SIG-M5 (cell line): ENCODE results near the gene ANO5.
"Not testable (repeated sequence)": the region's sequence is repeated elsewhere in the genome, so short reads cannot be mapped to it uniquely, and the experiment has no call there.

ENCODE experiments used
- DNase-seq: peaks from one replicate; lab custom pipeline; 2025; lab: John Stamatoyannopoulos, UW

Gene ANO5

GRCh38 chr11:22203281-22203680, 10.4 kb downstream of the ANO5 start:
- no peak for DNase-seq

DNA sequence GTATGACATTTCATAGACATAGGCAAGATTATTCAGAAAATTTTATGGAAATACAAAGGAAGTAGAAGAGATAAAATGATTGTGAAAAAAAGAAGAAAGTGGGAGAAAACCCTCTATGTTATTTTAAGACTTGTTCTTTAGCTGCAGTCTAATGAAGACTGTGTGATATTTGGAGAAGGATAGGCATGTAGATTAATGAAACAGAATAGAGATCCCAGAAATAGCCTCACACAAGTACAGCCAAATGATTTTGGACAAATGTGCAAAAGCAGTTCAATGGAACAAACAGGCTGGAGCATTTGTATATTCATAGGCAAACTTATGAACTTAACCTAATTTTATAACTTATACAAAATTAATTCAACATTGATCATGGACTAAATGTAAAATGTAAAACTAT, 14.3 kb downstream of the ANO5 start:
- no peak for DNase-seq

DNA sequence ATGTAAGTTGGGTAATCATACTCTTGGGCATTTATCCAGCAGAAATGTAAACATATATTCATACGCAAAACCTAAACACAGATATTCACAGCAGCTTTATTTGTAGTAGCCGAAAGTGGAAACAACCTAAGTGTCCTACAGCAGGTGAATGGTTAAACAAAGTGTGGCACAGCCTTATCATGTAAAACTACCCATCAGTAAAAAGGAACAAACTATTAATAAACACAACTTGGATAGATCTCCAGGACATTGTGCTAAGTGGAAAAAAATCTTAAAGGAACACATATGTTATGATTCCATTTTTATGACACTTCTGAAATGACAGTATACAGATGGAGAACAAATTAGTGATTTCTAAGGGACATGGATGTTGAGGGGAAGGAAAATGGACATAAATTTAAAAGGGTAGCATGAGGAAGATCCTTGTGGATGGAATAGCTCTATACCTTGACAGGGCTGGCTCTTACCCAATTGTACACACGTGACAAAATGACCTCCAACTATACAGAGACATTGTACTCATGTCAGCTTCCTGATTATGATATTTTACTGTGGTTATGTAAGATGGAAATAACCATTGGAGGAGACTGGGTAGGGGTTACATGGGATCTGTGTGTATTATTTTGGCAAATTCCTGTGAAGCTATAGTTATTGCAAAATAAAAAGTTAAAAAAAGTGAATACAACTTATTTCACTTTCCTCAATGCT, 15.4 kb downstream of the ANO5 start:
- DNase-seq = no peak

- no peak for DNase-seq
Measured at GRCh38 chr11:22216940-22217339, 24.1 kb downstream of the ANO5 start.

GRCh38 chr11:22221143-22221542, 28.3 kb downstream of the ANO5 start:
- no peak for DNase-seq

GRCh38 chr11:22225190-22225589, 32.3 kb downstream of the ANO5 start:
- no peak for DNase-seq

DNA sequence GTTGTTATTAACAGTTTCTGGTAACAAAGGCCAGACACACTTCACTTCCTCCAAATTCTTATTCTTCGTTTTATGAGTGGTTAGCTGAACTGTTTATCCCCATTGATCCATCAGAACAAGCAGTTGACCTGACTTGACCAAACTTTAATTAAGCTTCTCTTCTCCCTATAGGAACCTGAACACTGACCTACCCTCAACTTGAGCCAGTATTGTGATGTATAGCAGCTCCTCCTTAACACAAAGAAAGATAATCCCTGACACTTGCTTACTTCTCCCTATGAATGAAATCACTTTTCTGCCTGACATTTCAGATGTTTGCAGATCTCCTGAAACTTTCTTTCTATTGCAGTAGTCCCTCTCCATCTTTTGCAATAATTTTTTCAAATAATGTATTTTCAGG, 41.9 kb downstream of the ANO5 start:
- DNase-seq = no peak

DNA sequence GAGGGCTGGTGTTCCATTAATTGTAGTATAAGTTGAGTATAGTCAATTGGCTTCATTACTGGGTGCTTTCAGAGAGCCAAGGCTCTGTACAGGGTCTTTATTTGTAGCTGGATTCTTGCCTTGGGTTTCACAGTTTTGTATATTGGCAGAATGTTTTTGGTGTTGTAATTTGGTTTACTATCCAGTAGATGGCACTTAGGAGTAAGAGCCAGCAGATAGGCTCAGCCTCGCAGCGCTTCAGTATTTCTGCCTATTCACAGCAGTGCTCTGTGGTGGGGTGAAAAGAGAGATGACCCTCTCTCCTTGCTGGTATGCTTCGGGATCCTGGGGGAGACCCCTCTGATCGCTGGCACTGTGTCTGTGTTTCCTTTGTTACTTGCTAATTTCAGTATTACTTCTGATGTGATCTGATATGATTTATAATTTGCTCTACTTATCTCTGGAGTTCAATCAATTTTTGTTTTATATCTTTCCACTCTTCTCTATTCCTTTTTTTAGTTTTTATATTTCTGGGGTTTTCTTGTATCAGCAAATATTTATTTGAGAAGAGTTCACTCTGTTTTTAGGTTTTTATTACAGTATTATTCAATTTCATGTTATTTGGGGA, 52.2 kb downstream of the ANO5 start:
- DNase-seq = no peak

DNA sequence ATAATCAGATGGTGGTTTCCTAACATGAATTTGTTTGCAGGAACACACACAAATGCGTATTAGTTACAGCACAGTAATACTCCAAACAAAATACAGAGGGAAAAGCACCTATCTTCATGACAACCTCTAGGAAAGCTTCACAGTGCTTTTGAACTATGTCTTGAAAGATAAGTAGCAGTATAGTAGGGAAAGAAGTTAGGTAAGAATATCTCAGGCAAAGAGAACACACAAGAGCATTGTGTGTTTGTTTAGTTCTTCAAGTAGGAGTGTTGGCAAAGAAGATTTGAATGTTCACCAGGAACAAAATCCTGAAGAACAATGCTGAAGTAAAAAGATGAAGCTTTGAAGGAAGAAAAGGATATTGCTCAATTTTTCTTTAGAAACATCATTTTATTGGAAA, 54.1 kb downstream of the ANO5 start:
- no peak for DNase-seq

- DNase-seq = no peak
Measured at GRCh38 chr11:22249871-22250270, 57.0 kb downstream of the ANO5 start.

- no peak for DNase-seq
Measured at GRCh38 chr11:22256876-22257275, 64.0 kb downstream of the ANO5 start.

- no peak for DNase-seq
Measured at GRCh38 chr11:22263613-22264012, 70.7 kb downstream of the ANO5 start.

GRCh38 chr11:22268983-22269624, 76.2 kb downstream of the ANO5 start:
- DNase-seq = not testable (repeated sequence)

GRCh38 chr11:22273781-22274180, 80.9 kb downstream of the ANO5 start:
- DNase-seq = no peak

- DNase-seq = no peak
Measured at GRCh38 chr11:22275600-22275999, 82.7 kb downstream of the ANO5 start.

DNA sequence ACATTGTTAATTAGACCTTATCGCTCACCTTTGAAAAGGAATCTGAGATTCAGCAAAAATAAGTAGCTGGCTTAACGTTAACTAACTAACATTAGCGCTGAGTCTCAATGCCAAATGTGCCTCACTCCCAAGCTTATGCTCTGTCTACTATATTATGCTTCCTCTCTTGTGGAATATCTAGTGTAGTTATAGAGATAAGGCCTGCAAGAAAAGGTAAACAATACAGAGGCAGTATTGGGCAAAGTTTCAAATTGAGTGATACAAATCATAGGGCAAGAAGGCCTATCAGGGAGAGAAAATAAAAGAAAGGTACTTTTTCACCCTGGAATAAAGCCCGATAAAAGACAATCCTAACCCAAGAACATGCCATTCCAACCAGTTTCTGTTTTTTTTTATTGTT, 83.7 kb downstream of the ANO5 start:
- no peak for DNase-seq

GRCh38 chr11:22284991-22285390, 92.1 kb downstream of the ANO5 start:
- not testable (repeated sequence) for DNase-seq

DNA sequence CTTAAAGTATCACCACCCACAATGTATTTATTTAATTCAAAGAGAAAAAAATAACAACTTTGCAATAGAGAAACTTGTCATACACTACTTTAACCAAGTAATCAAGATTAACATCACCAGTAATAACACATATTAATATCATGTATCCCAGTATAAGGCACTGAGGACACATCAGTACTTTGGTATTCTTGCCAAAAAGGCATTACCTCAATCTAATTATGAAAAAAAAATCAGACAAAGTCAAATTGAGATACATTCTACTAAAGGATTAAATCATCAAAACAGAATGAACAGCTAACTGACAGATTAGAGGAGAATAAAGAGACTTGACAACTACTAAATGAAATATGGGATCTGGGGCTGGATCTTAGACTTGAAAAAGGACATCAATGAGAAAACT, 109.5 kb downstream of the ANO5 start:
- DNase-seq = no peak

DNA sequence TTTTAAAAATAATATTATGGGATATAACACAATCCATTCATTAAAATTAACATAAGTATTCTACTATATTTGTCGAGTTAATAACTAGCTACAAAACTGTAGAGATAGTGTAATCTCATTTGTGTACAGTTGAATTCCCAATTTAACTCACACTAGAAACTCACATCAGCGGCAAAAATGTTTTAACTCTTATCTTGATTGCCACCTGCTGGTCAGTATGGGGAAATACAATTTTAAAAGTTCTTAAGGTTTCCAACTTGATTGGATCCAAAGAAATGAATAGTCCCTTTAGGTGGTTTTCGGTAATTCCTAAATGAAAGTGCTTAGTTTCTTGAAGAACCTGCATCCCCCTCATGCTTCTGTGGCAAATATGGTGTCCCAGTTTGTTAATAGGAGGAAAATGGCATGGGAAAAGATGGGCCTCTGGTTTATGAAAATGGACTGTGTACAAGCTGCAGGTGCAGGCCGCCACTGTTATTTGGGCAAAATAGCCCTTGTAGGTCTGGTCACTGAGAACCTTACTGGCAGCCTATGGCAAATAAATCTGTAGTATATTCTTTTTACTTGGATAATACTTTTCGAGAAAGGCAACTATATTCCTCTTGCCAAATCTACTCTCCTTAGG, 111.6 kb downstream of the ANO5 start:
- no peak for DNase-seq

GRCh38 chr11:22317656-22318055, 124.8 kb downstream of the ANO5 start:
- DNase-seq = no peak

DNA sequence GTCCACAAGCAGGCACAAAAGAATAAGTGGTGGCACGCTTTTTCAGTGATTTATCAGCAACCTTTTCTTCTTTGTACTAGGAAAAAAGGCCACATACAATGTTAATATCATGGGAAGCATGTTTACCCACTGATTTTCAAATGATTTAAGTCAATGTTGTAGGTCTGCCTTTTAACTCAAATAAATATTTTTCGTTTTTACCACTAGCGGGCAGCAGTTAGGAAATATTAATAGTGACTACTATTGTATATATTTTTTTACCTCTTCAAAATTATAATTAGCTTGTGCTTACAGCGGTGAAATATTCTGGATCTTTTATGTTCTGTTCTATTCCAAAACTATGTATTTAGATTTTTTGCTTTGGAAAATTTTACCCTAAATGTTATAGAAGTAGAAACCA, 138.9 kb downstream of the ANO5 start:
- no peak for DNase-seq
